ENCODE data around the gene UCK2. TPM values are rescaled to one million over a fixed set of nuclear protein-coding genes. Genes with fewer than 3 reads are reported as not detected.

The UCK2 gene
- total and polyA plus RNA-seq, 9 of the 15 experiments (the other 6 are each of a cell fraction or from before 2014, with no cell fraction given) = 71.6 to 145 (median 95.8) TPM

DNA sequence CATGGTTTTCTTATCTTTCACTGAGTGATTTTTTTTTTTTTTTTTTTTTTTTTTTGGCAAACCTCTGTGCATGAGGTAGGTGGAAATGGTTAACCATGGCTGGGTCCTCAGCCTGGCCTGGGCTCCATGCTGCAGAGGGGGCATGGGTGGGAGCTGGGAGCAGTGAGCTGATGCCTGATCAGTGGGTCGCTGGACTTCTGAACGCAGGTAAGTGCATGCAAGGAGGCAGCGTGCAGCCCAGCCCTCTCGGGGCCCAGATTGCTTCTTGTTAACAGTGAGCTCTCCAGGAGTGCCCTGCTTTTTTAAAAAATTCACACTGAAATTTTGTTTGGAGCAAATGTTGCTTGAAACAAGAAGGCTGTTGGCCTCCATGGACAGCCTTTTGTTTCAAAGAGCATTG is 75.2 kb downstream of the UCK2 start (continued):
- TF ChIP-seq, protein P1, sequence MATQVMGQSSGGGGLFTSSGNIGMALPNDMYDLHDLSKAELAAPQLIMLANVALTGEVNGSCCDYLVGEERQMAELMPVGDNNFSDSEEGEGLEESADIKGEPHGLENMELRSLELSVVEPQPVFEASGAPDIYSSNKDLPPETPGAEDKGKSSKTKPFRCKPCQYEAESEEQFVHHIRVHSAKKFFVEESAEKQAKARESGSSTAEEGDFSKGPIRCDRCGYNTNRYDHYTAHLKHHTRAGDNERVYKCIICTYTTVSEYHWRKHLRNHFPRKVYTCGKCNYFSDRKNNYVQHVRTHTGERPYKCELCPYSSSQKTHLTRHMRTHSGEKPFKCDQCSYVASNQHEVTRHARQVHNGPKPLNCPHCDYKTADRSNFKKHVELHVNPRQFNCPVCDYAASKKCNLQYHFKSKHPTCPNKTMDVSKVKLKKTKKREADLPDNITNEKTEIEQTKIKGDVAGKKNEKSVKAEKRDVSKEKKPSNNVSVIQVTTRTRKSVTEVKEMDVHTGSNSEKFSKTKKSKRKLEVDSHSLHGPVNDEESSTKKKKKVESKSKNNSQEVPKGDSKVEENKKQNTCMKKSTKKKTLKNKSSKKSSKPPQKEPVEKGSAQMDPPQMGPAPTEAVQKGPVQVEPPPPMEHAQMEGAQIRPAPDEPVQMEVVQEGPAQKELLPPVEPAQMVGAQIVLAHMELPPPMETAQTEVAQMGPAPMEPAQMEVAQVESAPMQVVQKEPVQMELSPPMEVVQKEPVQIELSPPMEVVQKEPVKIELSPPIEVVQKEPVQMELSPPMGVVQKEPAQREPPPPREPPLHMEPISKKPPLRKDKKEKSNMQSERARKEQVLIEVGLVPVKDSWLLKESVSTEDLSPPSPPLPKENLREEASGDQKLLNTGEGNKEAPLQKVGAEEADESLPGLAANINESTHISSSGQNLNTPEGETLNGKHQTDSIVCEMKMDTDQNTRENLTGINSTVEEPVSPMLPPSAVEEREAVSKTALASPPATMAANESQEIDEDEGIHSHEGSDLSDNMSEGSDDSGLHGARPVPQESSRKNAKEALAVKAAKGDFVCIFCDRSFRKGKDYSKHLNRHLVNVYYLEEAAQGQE (IDR thresholded peaks at IDR 0.05; ENCODE audit: borderline replicate concordance) = no peak
- TF ChIP-seq, protein P1 (CRISPR knock-in tag; IDR thresholded peaks at IDR 0.05; ENCODE audit: low read depth) = no peak
- no peak for TF ChIP-seq TARDBP (IDR thresholded peaks at IDR 0.05)
- no peak for TF ChIP-seq ZNF445 (CRISPR knock-in tag; IDR thresholded peaks at IDR 0.05; ENCODE audit: low read depth)
- TF ChIP-seq, protein P2, sequence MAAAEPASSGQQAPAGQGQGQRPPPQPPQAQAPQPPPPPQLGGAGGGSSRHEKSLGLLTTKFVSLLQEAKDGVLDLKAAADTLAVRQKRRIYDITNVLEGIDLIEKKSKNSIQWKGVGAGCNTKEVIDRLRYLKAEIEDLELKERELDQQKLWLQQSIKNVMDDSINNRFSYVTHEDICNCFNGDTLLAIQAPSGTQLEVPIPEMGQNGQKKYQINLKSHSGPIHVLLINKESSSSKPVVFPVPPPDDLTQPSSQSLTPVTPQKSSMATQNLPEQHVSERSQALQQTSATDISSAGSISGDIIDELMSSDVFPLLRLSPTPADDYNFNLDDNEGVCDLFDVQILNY (CRISPR knock-in tag; IDR thresholded peaks at IDR 0.05) = no peak

Data from K562 (cell line).